DMS114 treated with DMSO at 0.1 percent for 48 hours (cell line): ENCODE data around the gene BOLA2B.
"Not testable (repeated sequence)": the region's sequence is repeated elsewhere in the genome, so short reads cannot be mapped to it uniquely, and the experiment has no call there.

ENCODE experiments used
- DNase-seq: peaks from one replicate; lab custom pipeline; 2025; ENCODE audit not compliant: unreplicated experiment; lab: John Stamatoyannopoulos, UW

Gene BOLA2B

DNA sequence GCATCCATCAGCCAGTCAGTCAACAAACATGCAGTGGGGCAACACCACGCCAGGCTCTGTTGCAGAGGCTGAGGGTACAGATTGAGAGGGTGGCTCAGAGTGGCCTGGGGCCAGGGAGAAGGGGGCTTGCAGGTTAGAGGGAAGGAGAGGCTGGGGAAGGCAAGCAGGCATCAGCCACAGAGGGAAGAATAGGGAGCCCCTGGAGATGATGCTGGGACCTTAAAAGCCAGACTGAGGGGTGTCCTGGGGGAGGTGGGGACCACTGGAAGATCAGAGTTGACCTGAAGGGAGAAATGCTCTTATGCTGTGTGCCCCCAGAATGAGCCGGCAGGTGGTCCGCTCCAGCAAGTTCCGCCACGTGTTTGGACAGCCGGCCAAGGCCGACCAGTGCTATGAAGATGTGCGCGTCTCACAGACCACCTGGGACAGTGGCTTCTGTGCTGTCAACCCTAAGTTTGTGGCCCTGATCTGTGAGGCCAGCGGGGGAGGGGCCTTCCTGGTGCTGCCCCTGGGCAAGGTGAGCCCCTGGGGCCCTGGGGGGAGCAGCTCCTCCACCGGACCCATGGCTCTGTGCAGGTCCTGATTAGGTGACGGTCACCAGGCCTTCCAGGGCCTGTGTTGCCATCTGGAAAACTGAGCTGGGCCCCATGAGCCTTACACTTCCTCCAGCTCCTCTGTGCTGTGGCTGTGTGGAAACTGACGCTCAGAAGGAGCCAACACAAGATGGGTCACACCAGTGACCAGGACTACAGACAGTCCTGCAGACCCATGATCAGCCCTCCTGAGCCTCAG lies 8.4 kb downstream of the BOLA2B start:
- no peak for DNase-seq

DNA sequence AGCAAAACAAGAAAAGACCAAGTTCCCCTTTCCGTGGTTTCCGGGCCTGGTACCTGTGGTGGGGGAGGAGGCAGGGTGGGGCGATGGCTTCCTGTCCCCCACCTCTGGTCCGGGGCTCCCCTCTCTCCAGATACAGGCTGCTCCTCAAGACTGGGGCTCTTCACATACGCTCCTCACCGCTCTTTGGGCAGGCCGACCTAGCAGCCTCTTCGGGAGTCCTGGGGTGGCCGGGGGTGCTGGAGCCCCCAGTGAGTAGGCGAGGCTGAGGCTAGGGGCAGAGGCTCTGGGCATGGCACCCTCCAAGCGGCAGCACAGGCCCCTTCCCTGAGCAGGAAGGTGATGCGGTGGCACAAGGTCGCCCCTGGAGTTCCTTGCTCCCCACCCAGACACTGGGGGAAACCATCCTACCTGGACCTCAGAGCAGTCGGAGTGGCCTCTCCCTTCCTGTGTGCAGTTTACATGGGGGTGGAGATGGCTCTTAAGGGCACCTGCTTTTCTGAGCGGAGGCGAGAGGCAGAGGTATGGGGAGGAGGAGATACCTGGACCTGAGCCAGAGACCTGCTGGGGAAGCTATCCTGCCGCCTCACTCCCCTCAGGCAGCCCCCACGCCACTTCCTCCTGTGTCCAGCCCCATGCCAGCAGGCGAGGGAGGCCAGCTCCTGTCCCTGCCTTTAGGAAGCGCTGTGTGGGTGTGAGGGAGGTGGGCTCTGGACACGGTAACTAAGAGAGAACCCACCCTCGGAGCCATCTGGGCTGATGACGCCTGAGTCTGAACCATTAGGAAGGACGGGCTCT lies 9.2 kb downstream of the BOLA2B start:
- DNase-seq: no peak

DNA sequence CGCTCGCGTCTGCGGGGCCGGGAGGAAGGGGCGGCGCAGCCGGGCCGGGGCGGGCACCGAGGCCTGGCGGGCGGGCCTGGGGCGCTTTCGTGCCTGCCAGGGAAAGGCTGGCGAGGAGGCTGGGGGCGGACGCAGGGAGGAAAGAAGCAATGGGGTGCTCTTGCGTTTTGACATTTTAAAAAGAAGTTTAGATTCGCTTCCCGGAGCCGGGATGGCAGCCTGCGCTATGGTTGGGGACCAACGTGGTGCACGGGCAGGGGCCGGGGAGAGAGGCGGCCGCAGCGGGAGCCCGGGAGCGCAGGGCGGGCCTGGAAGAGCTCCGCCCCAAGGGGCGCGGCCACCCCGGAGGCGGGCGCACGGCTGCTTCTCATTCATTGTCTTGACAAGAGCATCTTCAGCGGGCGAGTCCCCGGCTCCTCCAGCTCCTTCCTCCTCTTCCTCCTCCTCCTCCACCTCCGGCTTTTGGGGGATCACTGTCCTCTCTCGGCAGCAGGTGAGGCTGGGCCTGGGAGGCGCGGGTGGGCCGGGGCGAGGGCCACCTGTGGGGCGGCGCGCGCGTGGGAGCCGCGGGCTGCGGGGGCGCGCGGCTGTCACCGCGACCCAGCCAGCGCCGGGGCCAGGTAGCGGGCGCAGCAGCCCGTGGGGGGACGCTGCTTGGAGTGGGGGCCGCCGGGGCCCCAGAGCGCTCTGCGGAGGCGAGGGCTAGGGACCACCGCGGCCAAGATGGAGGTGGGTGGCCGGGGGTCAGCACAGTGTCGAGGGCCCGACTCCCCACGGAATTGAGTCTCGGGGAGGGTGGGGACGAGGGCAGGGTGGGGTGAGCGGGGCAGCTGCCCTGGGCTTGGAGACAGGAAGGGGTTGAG lies 10.0 kb downstream of the BOLA2B start, which contains the start of gene CORO1A:
Gene CORO1A, plus strand, starts transcription at position 370 of the 863 bp plus-strand sequence. CDS start 1,608 bp downstream, outside the sequence.
- peak; percentile 46 for DNase-seq

DNA sequence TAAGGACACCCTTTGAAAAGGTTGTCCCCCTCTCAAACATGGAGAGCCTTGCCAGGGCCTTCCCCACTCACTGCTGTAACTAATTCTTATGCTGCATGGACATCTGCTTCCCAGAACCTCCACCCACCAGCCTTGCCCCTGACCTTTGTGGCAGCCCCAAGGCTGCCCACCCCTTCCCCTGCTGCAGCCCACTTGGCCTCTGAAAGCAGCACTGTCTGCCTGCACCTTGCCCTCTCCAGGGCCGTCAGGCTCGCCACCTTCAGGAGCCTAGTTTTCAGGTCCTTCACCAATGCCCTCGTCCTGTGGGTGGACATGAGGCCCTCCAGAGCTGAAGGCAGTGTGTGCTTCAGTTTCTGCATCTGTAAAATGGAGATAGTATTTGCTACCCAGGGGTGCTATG lies 12.7 kb downstream of the BOLA2B start:
- DNase-seq: no peak

DNA sequence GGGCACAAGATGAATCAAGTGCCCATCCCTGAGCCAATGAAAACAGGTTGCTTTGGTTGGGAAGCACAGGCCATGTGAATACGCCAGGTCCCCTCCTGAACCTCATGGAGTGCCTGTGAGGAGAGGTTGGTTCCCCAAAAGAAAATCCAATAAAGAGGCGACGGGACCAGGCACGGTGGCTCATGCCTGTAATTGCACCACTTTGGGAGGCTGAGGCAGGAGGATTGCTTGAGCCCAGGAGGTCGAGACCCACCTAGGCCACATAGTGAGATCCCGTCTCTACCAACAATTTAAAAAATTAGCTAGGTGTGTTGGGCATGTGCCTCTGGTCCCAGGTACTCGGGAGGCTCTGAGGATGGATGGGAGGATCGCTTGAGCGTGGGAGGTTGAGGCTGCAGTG lies 13.5 kb downstream of the BOLA2B start:
- no peak for DNase-seq

DNA sequence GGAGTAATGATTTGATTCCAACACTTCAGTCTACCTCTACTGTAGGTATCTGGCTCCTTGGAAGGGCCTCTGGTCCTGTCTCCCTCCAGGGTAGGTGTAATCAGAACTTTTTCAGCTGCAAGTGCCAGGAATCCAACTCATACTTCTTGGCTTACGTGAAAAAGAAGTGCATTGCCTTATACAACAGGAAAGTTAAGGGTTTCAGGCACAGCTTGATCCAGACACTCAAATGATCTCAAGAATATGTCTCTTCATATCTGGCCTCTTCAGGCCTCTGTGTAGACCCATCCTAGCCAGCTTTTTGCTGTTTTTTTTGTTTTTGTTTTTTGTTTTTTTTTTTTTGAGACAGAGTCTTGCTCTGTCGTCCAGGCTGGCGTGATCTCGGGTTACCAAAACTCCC lies 14.3 kb downstream of the BOLA2B start:
- no peak for DNase-seq

DNA sequence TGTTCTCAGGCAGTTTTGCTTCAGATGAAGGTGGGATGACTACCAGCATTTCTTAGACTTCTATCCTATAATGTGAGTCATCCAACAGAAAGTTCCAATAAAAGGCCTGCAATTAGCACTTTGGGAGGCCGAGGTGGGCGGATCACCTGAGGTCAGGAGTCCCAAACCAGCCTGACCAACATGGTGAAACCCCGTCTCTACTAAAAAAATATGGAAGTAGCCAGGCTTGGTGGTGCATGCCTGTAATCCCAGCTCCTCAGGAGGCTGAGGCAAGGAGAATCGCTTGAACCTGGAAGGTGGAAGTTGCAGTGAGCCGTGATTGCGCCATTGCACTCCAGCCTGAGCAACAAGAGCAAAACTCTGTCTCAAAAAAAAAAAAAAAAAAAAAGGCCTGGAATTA lies 16.6 kb downstream of the BOLA2B start:
- DNase-seq: not testable (repeated sequence)

DNA sequence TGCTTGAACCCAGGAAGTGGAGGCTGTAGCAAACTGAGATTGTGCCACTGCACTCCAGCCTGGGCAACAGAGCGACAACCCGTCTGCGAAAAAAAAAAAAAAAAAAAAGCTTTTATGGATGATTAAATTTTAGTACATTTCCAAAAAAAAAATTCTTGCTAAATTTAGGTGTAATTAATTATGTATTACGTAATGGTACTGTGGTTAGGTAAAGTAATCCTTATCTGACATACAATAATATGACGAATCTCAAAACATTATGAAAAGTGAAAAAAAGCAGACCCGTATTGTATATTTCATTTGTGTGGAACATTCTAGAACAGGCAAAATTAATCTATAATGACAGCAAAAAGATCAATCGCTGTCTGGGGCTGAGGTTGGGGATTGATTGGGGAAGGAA lies 20.4 kb downstream of the BOLA2B start:
- no peak for DNase-seq

DNA sequence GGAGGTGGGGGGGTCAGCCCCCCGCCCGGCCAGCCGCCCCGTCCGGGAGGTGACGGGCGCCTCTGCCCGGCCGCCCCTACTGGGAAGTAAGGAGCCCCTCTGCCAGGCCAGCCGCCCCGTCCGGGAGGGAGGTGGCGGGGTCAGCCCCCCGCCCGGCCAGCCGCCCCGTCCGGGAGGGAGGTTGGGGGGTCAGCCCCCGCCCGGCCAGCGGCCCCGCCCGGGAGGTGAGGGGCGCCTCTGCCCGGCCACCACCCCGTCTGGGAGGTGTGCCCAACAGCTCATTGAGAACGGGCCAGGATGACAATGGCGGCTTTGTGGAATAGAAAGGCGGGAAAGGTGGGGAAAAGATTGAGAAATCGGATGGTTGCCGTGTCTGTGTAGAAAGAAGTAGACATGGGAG lies 23.3 kb downstream of the BOLA2B start:
- DNase-seq: not testable (repeated sequence)

DNA sequence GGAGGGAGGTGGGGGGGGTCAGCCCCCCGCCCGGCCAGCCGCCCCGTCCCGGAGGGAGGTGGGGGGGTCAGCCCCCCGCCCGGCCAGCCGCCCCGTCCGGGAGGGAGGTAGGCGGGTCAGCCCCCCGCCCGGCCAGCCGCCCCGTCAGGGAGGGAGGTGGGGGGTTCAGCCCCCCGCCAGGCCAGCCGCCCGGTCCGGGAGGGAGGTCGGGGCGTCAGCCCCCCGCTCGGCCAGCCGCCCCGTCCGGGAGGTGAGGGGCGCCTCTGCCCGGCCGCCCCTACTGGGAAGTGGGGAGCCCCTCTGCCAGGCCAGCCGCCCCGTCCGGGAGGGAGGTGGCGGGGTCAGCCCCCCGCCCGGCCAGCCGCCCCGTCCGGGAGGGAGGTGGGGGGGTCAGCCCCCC lies 24.1 kb downstream of the BOLA2B start:
- DNase-seq: not testable (repeated sequence)

DNA sequence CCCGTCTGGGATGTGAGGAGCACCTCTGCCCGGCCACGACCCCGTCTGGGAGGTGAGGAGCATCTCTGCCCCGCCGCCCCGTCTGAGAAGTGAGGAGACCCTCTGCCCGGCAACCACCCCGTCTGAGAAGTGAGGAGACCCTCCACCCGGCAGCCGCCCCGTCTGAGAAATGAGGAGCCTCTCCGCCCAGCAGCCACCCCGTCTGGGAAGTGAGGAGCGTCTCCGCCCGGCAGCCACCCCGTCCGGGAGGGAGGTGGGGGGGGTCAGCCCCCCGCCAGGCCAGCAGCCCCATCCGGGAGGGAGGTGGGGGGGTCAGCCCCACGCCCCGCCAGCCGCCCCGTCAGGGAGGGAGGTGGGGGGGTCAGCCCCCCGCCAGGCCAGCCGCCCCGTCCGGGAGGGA lies 24.7 kb downstream of the BOLA2B start:
- not testable (repeated sequence) for DNase-seq

DNA sequence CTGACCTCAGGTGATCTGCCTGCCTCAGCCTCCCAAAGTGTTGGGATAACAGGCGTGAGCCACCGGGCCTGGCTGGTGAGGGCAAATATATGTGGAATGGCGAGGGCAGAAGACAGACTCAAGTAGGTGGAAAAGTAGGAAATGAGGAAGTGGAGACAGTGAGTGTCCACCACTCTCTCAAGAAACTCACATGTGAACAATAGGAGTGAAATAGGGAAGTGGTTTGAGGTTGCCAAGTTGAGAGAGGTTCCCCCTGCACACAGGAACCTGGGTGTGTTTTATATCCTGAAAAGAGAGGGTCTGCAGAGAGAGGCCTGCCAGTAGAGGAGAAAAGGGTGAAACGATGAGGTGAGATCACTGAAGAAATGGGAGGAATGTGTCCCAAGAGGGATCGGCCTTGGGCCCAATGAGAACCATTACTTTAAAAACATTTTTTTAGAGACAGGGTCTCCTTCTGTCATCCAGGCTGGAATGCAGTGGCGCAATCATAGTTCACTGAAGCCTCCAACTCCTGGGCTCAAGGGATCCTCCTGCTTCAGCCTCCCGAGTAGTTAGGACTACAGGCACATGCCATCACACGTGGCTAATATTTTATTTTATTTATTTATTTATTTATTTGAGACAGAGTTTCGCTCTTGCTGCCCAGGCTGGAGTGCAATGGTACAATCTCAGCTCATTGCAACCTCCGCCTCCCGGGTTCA lies 27.1 kb downstream of the BOLA2B start:
- DNase-seq: no peak

DNA sequence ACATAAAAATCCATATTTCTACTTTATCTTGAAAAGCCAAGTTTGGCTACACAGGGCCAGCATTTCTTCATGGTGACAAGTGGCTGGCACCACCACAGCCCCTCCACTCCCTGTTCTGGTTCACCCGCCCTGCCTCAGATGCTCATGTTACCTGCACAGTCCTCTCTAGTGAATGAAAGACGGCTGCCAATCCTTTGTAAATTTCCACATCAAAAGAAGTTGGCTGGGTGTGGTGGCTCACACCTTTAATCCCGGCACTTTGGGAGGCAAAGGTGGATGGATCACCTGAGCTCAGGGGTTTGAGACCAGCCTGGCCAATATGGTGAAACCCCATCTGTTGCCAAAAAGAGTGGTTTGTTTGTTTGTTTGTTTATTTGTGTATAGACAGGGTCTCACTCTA lies 29.9 kb downstream of the BOLA2B start:
- no peak for DNase-seq

DNA sequence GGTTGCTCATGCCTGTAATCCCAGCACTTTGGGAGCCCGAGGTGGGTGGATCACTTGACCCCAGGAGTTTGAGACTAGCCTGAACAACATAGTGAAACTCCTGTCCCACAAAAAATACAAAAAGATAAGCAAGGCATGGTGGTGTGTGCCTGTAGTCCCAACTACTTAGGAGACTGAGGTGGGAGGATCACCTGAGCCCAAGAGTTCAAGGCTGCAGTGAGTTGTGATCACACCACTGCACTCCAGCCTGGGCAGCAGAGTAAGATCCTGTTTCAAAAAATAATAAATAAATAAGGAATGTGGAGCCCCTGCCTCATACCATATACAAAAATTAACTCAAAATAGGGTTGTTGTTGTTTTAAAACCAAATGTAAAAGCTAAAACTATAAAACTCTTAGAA lies 36.3 kb downstream of the BOLA2B start:
- DNase-seq: no peak

DNA sequence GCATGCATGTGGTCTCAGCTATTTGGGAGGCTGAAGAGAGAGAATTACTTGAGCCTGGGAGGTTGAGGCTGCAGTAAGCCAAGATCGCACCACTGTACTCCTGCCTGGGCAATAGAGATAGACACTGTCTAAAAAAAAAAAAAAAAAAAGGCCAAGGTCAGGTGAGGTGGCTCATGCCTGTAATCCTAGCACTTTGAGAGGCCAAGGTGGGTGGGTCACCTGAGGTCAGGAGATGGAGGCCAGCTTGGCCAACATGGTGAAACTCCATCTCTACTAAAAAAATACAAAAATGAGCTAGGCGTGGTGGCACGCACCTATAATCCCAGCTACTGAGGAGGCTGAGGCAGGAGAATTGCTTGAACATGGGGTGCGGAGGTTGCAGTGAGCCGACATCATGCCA lies 38.3 kb downstream of the BOLA2B start:
- DNase-seq: no peak

DNA sequence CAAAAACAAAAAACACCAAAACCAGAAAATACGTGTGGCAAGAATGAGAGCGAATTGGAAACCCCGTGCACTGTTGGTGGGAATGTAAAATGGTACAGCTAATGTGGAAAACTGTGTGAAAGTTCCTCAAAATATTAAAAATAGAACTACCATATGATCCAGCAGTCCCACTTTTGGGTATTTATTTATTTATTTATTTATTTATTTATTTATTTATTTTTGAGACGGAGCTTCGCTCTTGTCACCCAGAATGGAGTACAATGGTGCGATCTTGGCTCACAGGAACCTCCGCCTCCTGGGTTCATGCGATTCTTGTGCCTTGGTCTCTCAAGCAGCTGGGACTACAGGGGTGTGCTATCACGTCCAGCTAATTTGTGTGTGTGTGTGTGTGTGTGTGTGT lies 40.9 kb downstream of the BOLA2B start:
- no peak for DNase-seq

DNA sequence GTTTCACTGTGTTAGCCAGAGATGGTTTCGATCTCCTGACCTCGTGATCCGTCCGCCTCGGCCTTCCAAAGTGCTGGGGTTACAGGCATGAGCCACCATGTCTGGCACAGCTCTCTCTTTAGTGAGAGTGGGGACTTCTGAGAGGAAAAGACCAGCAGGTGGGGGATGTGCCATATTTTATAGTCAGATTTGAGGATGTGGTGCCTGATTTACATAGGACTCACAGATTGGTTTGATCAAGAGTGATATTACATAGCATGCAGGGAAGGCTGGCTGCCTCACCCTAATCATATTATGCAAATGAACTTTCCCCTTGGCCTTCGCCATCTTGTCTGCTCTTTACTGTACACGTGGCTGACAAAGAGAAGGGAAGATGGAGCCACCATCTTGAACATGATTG lies 42.4 kb downstream of the BOLA2B start:
- DNase-seq: no peak

DNA sequence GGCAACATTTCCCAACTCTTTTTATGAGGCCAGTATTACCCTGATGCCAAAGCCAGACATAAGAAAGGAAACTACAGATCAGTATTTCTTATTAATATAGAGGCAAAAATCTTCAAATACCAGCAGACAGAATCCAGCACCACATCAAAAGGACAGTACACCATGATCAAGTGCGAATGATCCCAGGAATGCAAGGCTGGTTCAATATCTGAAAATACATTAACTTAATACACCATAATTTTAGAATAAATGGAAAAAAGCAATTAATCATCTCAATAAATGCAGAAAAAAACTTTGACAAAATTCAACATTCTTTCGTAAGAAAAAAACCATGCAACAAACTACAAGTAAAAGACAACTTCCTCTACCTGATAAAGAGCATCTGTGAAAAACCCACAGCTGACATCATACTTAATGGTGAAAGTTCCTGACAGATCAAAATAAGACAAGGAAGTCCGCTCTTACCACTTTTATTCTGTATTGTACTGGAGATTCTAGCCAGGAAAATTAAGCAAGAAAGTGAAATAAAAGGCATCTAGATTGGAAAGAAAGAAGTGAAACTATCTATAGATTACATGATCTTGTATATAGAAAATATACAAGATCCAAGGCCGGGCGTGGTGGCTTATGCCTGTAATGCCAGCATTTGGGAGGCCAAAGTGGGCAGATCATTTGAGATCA lies 44.1 kb downstream of the BOLA2B start:
- no peak for DNase-seq

DNA sequence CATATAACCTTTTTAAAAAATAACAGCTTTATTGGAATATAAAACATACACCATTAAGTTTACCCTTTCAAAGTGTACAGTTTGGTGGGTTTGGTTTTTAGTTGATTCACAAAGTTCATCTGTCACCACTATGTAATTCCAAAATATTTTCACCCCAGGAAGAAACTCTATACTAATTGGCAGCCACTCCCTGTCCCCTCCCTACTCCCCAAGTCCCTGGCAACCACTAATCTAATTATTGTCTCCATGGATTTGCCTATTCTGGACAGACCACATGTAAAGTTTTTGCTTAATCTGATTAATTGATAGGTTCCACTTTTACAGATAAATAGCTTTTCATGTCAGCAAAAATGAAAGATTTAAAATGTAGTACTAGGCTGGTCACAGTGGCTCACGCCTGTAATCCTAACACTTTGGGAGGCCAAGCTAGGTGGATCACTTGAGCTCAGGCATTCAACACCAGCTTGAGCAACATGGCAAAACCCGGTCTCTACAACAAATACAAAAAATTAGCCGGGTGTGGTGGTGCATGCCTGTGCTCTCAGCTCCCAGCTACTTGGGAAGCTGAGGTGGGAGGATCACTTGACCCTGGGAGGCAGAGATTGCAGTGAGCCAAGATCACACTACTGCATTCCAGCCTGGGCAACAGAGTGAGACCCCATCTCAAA lies 45.5 kb downstream of the BOLA2B start:
- DNase-seq: no peak

DNA sequence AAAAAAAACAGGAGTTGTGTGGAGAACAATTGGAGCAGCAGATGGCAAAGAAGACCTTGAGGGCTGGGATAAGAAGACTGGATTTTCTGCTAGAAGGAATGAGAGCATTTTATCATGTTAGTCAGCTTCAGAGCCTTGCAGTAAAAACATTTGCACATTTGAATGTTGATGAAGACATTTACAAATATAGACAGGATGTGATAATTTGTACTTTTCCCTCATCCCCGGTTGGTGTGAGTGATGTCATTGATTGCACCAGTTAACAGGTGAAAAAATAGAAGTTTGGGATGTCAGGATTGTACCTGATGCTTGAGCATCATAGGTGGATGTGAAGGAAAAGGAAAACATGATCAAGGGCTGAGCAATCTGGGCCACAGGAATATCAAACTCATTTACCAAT lies 47.8 kb downstream of the BOLA2B start:
- DNase-seq: no peak
